Mammary epithelial cell (primary cell): Measurements from ENCODE around the gene CBLB.

Experiments used
- CTCF ChIP-seq, 2 donors: IDR thresholded peaks in 1 of 2; conservative IDR thresholded peaks in 1 of 2; 2 replicates each; pipeline ENCODE4 v1.5.1; 2011 to 2012; ENCODE audit warnings: inconsistent platforms in 2 of 2, low read length in 2 of 2, mild to moderate bottlenecking in 2 of 2, control low read depth in 1 of 2, low read depth in 1 of 2; ENCODE audit not compliant: insufficient read depth in 1 of 2; ENCODE audit errors: extremely low read depth in 1 of 2
- EZH2 ChIP-seq: IDR thresholded peaks from 2 replicates; pipeline ENCODE4 v1.6.1; 2012; ENCODE audit warnings: low read length, inconsistent platforms, borderline replicate concordance

- no peak for TF ChIP-seq EZH2
- TF ChIP-seq CTCF (conservative IDR thresholded peaks at IDR 0.05 in 1 of 2, IDR thresholded peaks at IDR 0.05 in 1 of 2; ENCODE audit: extremely low read depth in 1 of 2, insufficient read depth in 1 of 2, low read depth in 1 of 2, low read length in 2 of 2), result no peak
Observed at GRCh38 chr3:105731686-105732085, 137.1 kb downstream of the CBLB start.
